ENCODE results near the gene CNTNAP5. TPM values are rescaled to one million over a fixed set of nuclear protein-coding genes. Genes with fewer than 3 reads are reported as not detected.

CNTNAP5 gene
- total RNA-seq, 1 donor from 2014 or later: not detected

GRCh38 chr2:124339709-124340108 lies 314.6 kb downstream of the CNTNAP5 start:
- DNase-seq (ENCODE audit: low spot score): no peak
- H3K4me1 ChIP-seq: peaks cover 4% of the 10 kb centered on the region
- no peaks in the 10 kb centered on the region for H3K36me3 ChIP-seq
- H4K20me1 ChIP-seq (ENCODE audit: low read depth): no peaks in the 10 kb centered on the region
- no peaks in the 10 kb centered on the region for H3F3A ChIP-seq (ENCODE audit: low read depth)
- no peaks in the 10 kb centered on the region for H3K36me3 Mint-ChIP-seq
- no peak for TF ChIP-seq CTCF (IDR thresholded peaks at IDR 0.05)
- no peak for TF ChIP-seq EZH2phosphoT487 (IDR thresholded peaks at IDR 0.05)
- no peak for TF ChIP-seq EZH2 (IDR thresholded peaks at IDR 0.05)
- H2AFZ ChIP-seq (replicated peaks): no peak overlapping the region
- H3K27me3 ChIP-seq: no peaks in the 10 kb centered on the region
- no peaks in the 10 kb centered on the region for H3K79me2 ChIP-seq (ENCODE audit: low read depth)
- H3K4me3 Mint-ChIP-seq: no peak overlapping the region
- peaks cover 8% of the 10 kb centered on the region for H3K9me3 Mint-ChIP-seq
- H3K4me1 Mint-ChIP-seq: no peaks in the 10 kb centered on the region
- no peak overlapping the region for H3K27ac ChIP-seq
- H3K27me3 Mint-ChIP-seq (ENCODE audit: insufficient read depth, low read depth): peaks cover 6% of the 10 kb centered on the region
- H3K4me2 ChIP-seq: no peak overlapping the region
- no peak overlapping the region for H3K9ac ChIP-seq
- H3K27ac Mint-ChIP-seq: no peak overlapping the region
- no peak overlapping the region for H3K4me3 ChIP-seq
- no peaks in the 10 kb centered on the region for H3K9me3 ChIP-seq (ENCODE audit: low read depth)

GRCh38 chr2:124343827-124344498 lies 318.9 kb downstream of the CNTNAP5 start:
- H3K4me2 ChIP-seq: no peak overlapping the region
- Mint-ChIP-seq H3K9me3 (no peaks in the 10 kb centered on the region), H3K4me1 (peaks cover 5% of the 10 kb centered on the region), H3K27me3 (ENCODE audit: insufficient read depth, low read depth) (peaks cover 9% of the 10 kb centered on the region), H3K36me3 (no peaks in the 10 kb centered on the region), H3K4me3 (no peak overlapping the region), H3K27ac (no peak overlapping the region)
- H3K9ac ChIP-seq: no peak overlapping the region
- H3K27me3 ChIP-seq: no peaks in the 10 kb centered on the region
- H2AFZ ChIP-seq (replicated peaks): no peak overlapping the region
- no peaks in the 10 kb centered on the region for H4K20me1 ChIP-seq (ENCODE audit: low read depth)
- no peaks in the 10 kb centered on the region for H3K36me3 ChIP-seq
- H3F3A ChIP-seq (ENCODE audit: low read depth): no peaks in the 10 kb centered on the region
- H3K9me3 ChIP-seq (ENCODE audit: low read depth): no peaks in the 10 kb centered on the region
- H3K4me3 ChIP-seq: no peak overlapping the region
- TF ChIP-seq CTCF (IDR thresholded peaks at IDR 0.05) (no peak), EZH2 (IDR thresholded peaks at IDR 0.05) (no peak), EZH2phosphoT487 (IDR thresholded peaks at IDR 0.05) (no peak)
- H3K79me2 ChIP-seq (ENCODE audit: low read depth): no peaks in the 10 kb centered on the region
- no peak for DNase-seq (ENCODE audit: low spot score)
- no peaks in the 10 kb centered on the region for H3K4me1 ChIP-seq
- H3K27ac ChIP-seq: no peak overlapping the region

- H3K4me3 ChIP-seq: no peak overlapping the region
- H3K4me2 ChIP-seq: no peak overlapping the region
- H3K4me1 Mint-ChIP-seq: peaks cover 5% of the 10 kb centered on the region
- no peak for DNase-seq (ENCODE audit: low spot score)
- no peaks in the 10 kb centered on the region for H3K9me3 ChIP-seq (ENCODE audit: low read depth)
- H4K20me1 ChIP-seq (ENCODE audit: low read depth): no peaks in the 10 kb centered on the region
- no peak overlapping the region for H3K27ac Mint-ChIP-seq
- H3K36me3 ChIP-seq: no peaks in the 10 kb centered on the region
- H3K9me3 Mint-ChIP-seq: no peaks in the 10 kb centered on the region
- H2AFZ ChIP-seq (replicated peaks): peak overlapping the region; percentile 88
- H3K9ac ChIP-seq: no peak overlapping the region
- H3K27ac ChIP-seq: no peak overlapping the region
- no peaks in the 10 kb centered on the region for H3K36me3 Mint-ChIP-seq
- no peaks in the 10 kb centered on the region for H3K4me1 ChIP-seq
- peaks cover 6% of the 10 kb centered on the region for H3K27me3 Mint-ChIP-seq (ENCODE audit: insufficient read depth, low read depth)
- H3K79me2 ChIP-seq (ENCODE audit: low read depth): no peaks in the 10 kb centered on the region
- no peak for TF ChIP-seq CTCF (IDR thresholded peaks at IDR 0.05)
- no peak for TF ChIP-seq EZH2 (IDR thresholded peaks at IDR 0.05)
- TF ChIP-seq EZH2phosphoT487 (IDR thresholded peaks at IDR 0.05): no peak
- H3K27me3 ChIP-seq: no peaks in the 10 kb centered on the region
- H3K4me3 Mint-ChIP-seq: no peak overlapping the region
- H3F3A ChIP-seq (ENCODE audit: low read depth): no peaks in the 10 kb centered on the region
These were observed 322.1 kb downstream of the CNTNAP5 start for GRCh38 chr2:124347209-124347608.
